ENCODE results near the gene TFF1.
"Not testable (repeated sequence)": the region's sequence is repeated elsewhere in the genome, so short reads cannot be mapped to it uniquely, and the experiment has no call there.

TFF1 gene

GRCh38 chr21:42412636-42412933 is 46.2 kb upstream of the TFF1 start:
- H3K4me3 ChIP-seq (ENCODE audit: low read depth, low read length), result no peak overlapping the region
- ChIA-PET POLR2A (no interaction called here), CTCF (no interaction called here)
- no peak for TF ChIP-seq CTCF (IDR thresholded peaks at IDR 0.05; ENCODE audit: insufficient read depth, low read length, missing control alignments)
- no peak for DNase-seq (ENCODE audit: low read depth, low spot score)

GRCh38 chr21:42411891-42412635 is 45.7 kb upstream of the TFF1 start:
- CTCF ChIA-PET, result no interaction called here
- no peak overlapping the region for H3K4me3 ChIP-seq (ENCODE audit: low read depth, low read length)

GRCh38 chr21:42411197-42411869 is 45.0 kb upstream of the TFF1 start:
- no peak for DNase-seq (ENCODE audit: low read depth, low spot score)
- POLR2A ChIA-PET, result no interaction called here
- CTCF ChIA-PET, result no interaction called here
- H3K4me3 ChIP-seq (ENCODE audit: low read depth, low read length), result no peak overlapping the region
- no peak for TF ChIP-seq CTCF (IDR thresholded peaks at IDR 0.05; ENCODE audit: insufficient read depth, low read length, missing control alignments)

More at GRCh38 chr21:42411891-42412635, 45.7 kb upstream of the TFF1 start:
- DNase-seq (ENCODE audit: low read depth, low spot score), result no peak
- no peak for TF ChIP-seq CTCF (IDR thresholded peaks at IDR 0.05; ENCODE audit: insufficient read depth, low read length, missing control alignments)
- POLR2A ChIA-PET, result no interaction called here

GRCh38 chr21:42409366-42409765 is 43.0 kb upstream of the TFF1 start:
- no peak overlapping the region for H3K4me3 ChIP-seq (ENCODE audit: low read depth, low read length)
- POLR2A ChIA-PET, result no interaction called here
- CTCF ChIA-PET, result no interaction called here
- no peak for DNase-seq (ENCODE audit: low read depth, low spot score)
- no peak for TF ChIP-seq CTCF (IDR thresholded peaks at IDR 0.05; ENCODE audit: insufficient read depth, low read length, missing control alignments)

- H3K4me3 ChIP-seq (ENCODE audit: low read depth, low read length); POLR2A ChIA-PET; DNase-seq (ENCODE audit: low read depth, low spot score); CTCF ChIA-PET: not testable (repeated sequence)
Measured at GRCh38 chr21:42408718-42409117, 42.4 kb upstream of the TFF1 start.

- ChIA-PET CTCF (no interaction called here), POLR2A (no interaction called here)
- no peak for TF ChIP-seq CTCF (IDR thresholded peaks at IDR 0.05; ENCODE audit: insufficient read depth, low read length, missing control alignments)
- no peak overlapping the region for H3K4me3 ChIP-seq (ENCODE audit: low read depth, low read length)
- DNase-seq (ENCODE audit: low read depth, low spot score), result no peak
Measured at GRCh38 chr21:42407476-42407875, 41.1 kb upstream of the TFF1 start.

- CTCF ChIA-PET, result no interaction called here
- POLR2A ChIA-PET, result no interaction called here
- no peak for TF ChIP-seq CTCF (IDR thresholded peaks at IDR 0.05; ENCODE audit: insufficient read depth, low read length, missing control alignments)
- DNase-seq (ENCODE audit: low read depth, low spot score), result no peak
- no peak overlapping the region for H3K4me3 ChIP-seq (ENCODE audit: low read depth, low read length)
Measured at GRCh38 chr21:42406866-42407265, 40.5 kb upstream of the TFF1 start.

All from AG04449 (cell line).